ENCODE data around the gene RIF1. TPM values are rescaled to one million over a fixed set of nuclear protein-coding genes. Genes with fewer than 3 reads are reported as not detected.

Gene RIF1
- polyA plus RNA-seq, 1 of the 3 experiments (the other 2 are of a cell fraction): 2.4 TPM

DNA sequence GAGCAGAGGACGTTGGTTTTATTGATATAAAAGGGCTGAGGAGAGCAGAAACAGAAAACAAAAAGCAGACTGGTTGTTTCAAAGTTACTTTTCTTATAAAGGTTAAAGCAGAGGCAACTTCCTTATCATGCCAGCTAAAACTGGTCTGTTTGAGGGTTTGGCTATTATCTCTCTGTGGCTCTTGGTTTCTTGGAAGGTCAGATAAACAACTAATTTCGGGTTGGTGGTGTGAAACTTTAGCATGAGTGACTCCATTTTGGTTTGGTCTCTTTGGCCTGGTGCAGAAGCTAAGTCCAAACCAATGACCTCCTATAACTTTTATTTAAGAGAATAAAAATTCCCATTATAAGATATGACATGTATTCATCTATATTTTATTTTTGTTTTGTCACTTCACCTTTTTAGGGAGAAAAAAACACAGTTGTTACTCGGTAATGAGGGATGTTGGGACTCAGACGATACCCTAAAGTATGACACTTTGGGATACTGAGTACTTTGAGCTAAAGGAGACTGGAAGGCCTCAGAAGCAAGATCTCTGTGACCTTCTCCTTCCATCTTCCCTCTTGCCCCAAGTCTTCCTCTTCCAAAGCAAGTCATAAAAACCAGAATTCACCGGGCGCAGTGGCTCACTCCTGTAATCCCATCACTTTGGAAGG is 29.0 kb upstream of the RIF1 start (continued):
- TF ChIP-seq, protein P1, sequence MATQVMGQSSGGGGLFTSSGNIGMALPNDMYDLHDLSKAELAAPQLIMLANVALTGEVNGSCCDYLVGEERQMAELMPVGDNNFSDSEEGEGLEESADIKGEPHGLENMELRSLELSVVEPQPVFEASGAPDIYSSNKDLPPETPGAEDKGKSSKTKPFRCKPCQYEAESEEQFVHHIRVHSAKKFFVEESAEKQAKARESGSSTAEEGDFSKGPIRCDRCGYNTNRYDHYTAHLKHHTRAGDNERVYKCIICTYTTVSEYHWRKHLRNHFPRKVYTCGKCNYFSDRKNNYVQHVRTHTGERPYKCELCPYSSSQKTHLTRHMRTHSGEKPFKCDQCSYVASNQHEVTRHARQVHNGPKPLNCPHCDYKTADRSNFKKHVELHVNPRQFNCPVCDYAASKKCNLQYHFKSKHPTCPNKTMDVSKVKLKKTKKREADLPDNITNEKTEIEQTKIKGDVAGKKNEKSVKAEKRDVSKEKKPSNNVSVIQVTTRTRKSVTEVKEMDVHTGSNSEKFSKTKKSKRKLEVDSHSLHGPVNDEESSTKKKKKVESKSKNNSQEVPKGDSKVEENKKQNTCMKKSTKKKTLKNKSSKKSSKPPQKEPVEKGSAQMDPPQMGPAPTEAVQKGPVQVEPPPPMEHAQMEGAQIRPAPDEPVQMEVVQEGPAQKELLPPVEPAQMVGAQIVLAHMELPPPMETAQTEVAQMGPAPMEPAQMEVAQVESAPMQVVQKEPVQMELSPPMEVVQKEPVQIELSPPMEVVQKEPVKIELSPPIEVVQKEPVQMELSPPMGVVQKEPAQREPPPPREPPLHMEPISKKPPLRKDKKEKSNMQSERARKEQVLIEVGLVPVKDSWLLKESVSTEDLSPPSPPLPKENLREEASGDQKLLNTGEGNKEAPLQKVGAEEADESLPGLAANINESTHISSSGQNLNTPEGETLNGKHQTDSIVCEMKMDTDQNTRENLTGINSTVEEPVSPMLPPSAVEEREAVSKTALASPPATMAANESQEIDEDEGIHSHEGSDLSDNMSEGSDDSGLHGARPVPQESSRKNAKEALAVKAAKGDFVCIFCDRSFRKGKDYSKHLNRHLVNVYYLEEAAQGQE (IDR thresholded peaks at IDR 0.05; ENCODE audit: low read depth, low read length): no peak
- TF ChIP-seq, protein P2, sequence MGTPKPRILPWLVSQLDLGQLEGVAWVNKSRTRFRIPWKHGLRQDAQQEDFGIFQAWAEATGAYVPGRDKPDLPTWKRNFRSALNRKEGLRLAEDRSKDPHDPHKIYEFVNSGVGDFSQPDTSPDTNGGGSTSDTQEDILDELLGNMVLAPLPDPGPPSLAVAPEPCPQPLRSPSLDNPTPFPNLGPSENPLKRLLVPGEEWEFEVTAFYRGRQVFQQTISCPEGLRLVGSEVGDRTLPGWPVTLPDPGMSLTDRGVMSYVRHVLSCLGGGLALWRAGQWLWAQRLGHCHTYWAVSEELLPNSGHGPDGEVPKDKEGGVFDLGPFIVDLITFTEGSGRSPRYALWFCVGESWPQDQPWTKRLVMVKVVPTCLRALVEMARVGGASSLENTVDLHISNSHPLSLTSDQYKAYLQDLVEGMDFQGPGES (IDR thresholded peaks at IDR 0.05; ENCODE audit: low read depth, low read length): no peak
- TF ChIP-seq ELF1 (IDR thresholded peaks at IDR 0.05) (no peak), EP300 (IDR thresholded peaks at IDR 0.05; ENCODE audit: borderline replicate concordance in 1 of 2, low read depth in 1 of 2, low read length in 1 of 2) (no peak)
- TF ChIP-seq, protein P3, sequence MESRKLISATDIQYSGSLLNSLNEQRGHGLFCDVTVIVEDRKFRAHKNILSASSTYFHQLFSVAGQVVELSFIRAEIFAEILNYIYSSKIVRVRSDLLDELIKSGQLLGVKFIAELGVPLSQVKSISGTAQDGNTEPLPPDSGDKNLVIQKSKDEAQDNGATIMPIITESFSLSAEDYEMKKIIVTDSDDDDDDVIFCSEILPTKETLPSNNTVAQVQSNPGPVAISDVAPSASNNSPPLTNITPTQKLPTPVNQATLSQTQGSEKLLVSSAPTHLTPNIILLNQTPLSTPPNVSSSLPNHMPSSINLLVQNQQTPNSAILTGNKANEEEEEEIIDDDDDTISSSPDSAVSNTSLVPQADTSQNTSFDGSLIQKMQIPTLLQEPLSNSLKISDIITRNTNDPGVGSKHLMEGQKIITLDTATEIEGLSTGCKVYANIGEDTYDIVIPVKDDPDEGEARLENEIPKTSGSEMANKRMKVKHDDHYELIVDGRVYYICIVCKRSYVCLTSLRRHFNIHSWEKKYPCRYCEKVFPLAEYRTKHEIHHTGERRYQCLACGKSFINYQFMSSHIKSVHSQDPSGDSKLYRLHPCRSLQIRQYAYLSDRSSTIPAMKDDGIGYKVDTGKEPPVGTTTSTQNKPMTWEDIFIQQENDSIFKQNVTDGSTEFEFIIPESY (IDR thresholded peaks at IDR 0.05; ENCODE audit: borderline replicate concordance, low read depth): no peak

DNA sequence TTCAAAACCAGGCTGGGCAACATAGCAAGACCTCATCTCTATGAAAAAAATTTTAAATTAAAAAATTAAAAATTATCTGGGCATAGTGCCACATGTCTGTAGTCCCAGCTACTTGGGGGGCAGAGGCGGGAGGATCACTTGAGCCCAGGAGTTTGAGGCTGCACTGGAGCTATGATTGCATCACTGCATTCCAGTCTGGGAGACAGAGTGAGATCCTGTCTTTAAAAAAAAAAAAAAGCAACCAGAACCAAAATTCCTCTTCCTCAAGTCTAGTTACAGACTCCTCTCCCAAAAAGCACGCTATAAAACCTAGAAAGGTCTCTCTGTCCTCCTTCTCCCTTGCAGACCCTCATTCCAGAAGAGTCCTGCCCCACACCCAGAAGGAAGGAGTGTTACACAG is 28.4 kb upstream of the RIF1 start:
- H3K27ac ChIP-seq (ENCODE audit: low read depth in 2 of 2, low read length in 1 of 2): 0 out of 4 replicates have a peak overlapping the region, but pooled peaks of 1 of the 2 experiments have one; percentile 1
- H3K9me3 ChIP-seq: no peaks in the 10 kb centered on the region
- peaks cover 3% of the 10 kb centered on the region for H3F3A ChIP-seq (replicated peaks; ENCODE audit: insufficient read depth)
- no peak overlapping the region for H3K4me2 ChIP-seq
- peak overlapping the region; percentile 34; the same call in 1 of the 2 replicates for H2AFZ ChIP-seq (ENCODE audit: low read depth)
- H3K79me2 ChIP-seq (ENCODE audit: insufficient read depth): no peaks in the 10 kb centered on the region
- no peaks in the 10 kb centered on the region for H3K36me3 ChIP-seq (replicated peaks in 1 of 2; ENCODE audit: control insufficient read depth in 1 of 2, insufficient read depth in 2 of 2, low read length in 1 of 2)
- no peaks in the 10 kb centered on the region for H3K4me1 ChIP-seq (ENCODE audit: control insufficient read depth in 1 of 2, insufficient read depth in 2 of 2, low read depth in 1 of 2, low read length in 1 of 2)
- H3K9ac ChIP-seq: no peak overlapping the region
- CTCF ChIA-PET: interaction anchor here (1.0 kb wide), 2 partner anchors 10 to 11 kb away, joined by 3 read pairs; no protein-coding TSS in a partner anchor
- DNase-seq: no peak
- POLR2A ChIA-PET: no interaction called here
- H4K20me1 ChIP-seq (ENCODE audit: insufficient read depth): no peaks in the 10 kb centered on the region
- H3K4me3 ChIP-seq (ENCODE audit: low read depth in 2 of 2, low read length in 1 of 2): no peak overlapping the region
- no peaks in the 10 kb centered on the region for H3K27me3 ChIP-seq (ENCODE audit: insufficient read depth)
- no peaks in the 10 kb centered on the region for H3K9me2 ChIP-seq
- 75% methylated on average over 2 of the region's 2 CpGs for WGBS (ENCODE audit: low lambda C conversion rate)
- TF ChIP-seq, protein P4, sequence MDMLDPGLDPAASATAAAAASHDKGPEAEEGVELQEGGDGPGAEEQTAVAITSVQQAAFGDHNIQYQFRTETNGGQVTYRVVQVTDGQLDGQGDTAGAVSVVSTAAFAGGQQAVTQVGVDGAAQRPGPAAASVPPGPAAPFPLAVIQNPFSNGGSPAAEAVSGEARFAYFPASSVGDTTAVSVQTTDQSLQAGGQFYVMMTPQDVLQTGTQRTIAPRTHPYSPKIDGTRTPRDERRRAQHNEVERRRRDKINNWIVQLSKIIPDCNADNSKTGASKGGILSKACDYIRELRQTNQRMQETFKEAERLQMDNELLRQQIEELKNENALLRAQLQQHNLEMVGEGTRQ (IDR thresholded peaks at IDR 0.05; ENCODE audit: borderline replicate concordance, low read depth, low read length): no peak
- TF ChIP-seq, protein P2 (IDR thresholded peaks at IDR 0.05; ENCODE audit: low read depth, low read length): no peak
- TF ChIP-seq EZH2phosphoT487 (IDR thresholded peaks at IDR 0.05; ENCODE audit: borderline replicate concordance, low read depth): no peak
- no peak for TF ChIP-seq TAF1 (IDR thresholded peaks at IDR 0.05; ENCODE audit: borderline replicate concordance, low read depth, low read length)
- TF ChIP-seq, protein P1 (IDR thresholded peaks at IDR 0.05; ENCODE audit: low read depth, low read length): no peak
- no peak for TF ChIP-seq POLR2AphosphoS5 (IDR thresholded peaks at IDR 0.05; ENCODE audit: low read depth, low read length)
- TF ChIP-seq, protein P5, sequence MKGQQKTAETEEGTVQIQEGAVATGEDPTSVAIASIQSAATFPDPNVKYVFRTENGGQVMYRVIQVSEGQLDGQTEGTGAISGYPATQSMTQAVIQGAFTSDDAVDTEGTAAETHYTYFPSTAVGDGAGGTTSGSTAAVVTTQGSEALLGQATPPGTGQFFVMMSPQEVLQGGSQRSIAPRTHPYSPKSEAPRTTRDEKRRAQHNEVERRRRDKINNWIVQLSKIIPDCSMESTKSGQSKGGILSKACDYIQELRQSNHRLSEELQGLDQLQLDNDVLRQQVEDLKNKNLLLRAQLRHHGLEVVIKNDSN (IDR thresholded peaks at IDR 0.05; ENCODE audit: borderline replicate concordance, low read depth): no peak
- no peak for TF ChIP-seq SIN3A (IDR thresholded peaks at IDR 0.05; ENCODE audit: borderline replicate concordance, low read depth, low read length)
- no peak for TF ChIP-seq GABPA (IDR thresholded peaks at IDR 0.05; ENCODE audit: low read depth)
- no peak for TF ChIP-seq RFX5 (IDR thresholded peaks at IDR 0.05; ENCODE audit: low read length)
- TF ChIP-seq EP300 (IDR thresholded peaks at IDR 0.05; ENCODE audit: borderline replicate concordance in 1 of 2, low read depth in 1 of 2, low read length in 1 of 2): no peak
